ENCODE measurements around the gene PSEN1. TPM values are rescaled to one million over a fixed set of nuclear protein-coding genes. Genes with fewer than 3 reads are reported as not detected.

The PSEN1 gene
- total RNA-seq, 1 donor, result 79.6 TPM

DNA sequence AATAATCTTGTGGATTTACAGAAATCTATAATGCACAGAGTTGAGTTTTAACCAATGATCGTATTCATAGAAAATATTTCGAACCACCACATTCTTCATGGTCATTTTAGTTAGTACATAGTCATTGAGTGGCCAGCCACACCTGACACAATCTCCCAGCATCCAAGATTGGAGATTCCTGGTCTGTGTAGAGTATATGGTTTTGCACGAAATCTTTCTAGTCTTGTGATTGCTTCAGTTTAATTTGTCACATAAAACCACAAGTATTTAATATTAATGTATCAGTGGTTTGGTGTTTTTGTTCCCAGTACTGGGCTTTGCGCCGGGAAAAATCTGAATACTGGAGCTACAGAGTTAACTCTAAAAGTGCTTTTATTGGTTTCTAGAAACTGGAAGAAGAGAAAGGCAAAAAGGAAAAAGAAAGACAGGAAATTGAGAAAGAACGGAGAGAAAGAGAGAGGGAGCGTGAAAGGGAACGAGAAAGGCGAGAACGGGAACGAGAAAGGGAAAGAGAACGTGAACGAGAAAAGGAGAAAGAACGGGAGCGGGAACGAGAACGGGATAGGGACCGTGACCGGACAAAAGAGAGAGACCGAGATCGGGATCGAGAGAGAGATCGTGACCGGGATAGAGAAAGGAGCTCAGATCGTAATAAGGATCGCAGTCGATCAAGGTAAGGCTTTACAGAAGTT, 33.4 kb upstream of the PSEN1 start:
- Histone ChIP-seq H3K4me2 (ENCODE audit: insufficient read depth, low read length) (no peak overlapping the region), H3K27ac (ENCODE audit: low read depth, low read length) (no peak overlapping the region), H3K36me3 (ENCODE audit: insufficient read depth, low read length) (peaks cover 89% of the 10 kb centered on the region), H2AFZ (ENCODE audit: low read length) (no peak overlapping the region), H3K9me3 (ENCODE audit: low read depth, low read length) (no peaks in the 10 kb centered on the region), H3K4me3 (ENCODE audit: insufficient read depth, low read length) (no peak overlapping the region), H3K79me2 (ENCODE audit: insufficient read depth, low read length) (peaks cover 20% of the 10 kb centered on the region), H3K4me1 (ENCODE audit: insufficient read depth, low read length) (no peaks in the 10 kb centered on the region), H4K20me1 (ENCODE audit: insufficient read depth, low read length) (no peaks in the 10 kb centered on the region), H3K27me3 (ENCODE audit: insufficient read depth, low read length) (no peaks in the 10 kb centered on the region)
- no peak for DNase-seq (ENCODE audit: insufficient read length, low spot score, missing footprints)
- no peak for TF ChIP-seq CTCF (IDR thresholded peaks at IDR 0.05; ENCODE audit: extremely low read depth, low read depth, low read length)

DNA sequence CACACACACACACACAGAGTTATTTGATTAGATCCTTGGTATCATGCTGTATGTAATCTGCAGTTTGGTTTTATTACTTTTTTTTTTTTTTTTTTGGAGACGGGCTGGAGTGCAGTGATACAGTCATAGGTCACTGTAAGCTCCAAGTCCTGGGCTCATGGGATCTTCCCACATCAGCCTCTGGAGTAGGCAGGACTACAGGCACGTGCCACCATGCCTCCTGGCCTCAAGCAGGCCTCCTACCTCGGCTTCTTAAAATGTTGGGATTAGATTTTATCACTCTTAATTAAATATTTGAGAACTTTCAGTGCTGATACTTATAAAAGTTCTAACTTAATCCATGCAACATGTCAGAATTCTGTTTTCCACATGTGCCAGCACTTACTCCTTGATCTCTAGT, 31.3 kb upstream of the PSEN1 start:
- H3K27me3 ChIP-seq (ENCODE audit: insufficient read depth, low read length), result no peaks in the 10 kb centered on the region
- TF ChIP-seq CTCF (IDR thresholded peaks at IDR 0.05; ENCODE audit: extremely low read depth, low read depth, low read length), result no peak
- no peak for DNase-seq (ENCODE audit: insufficient read length, low spot score, missing footprints)
- H3K9me3 ChIP-seq (ENCODE audit: low read depth, low read length), result no peaks in the 10 kb centered on the region
- H4K20me1 ChIP-seq (ENCODE audit: insufficient read depth, low read length), result no peaks in the 10 kb centered on the region
- no peak overlapping the region for H3K27ac ChIP-seq (ENCODE audit: low read depth, low read length)
- H3K79me2 ChIP-seq (ENCODE audit: insufficient read depth, low read length), result peaks cover 11% of the 10 kb centered on the region
- H3K4me1 ChIP-seq (ENCODE audit: insufficient read depth, low read length), result no peaks in the 10 kb centered on the region
- no peak overlapping the region for H3K4me2 ChIP-seq (ENCODE audit: insufficient read depth, low read length)
- H3K36me3 ChIP-seq (ENCODE audit: insufficient read depth, low read length), result peaks cover 86% of the 10 kb centered on the region
- H3K4me3 ChIP-seq (ENCODE audit: insufficient read depth, low read length), result no peak overlapping the region
- H2AFZ ChIP-seq (ENCODE audit: low read length), result no peak overlapping the region

- no peaks in the 10 kb centered on the region for H3K9me3 ChIP-seq (ENCODE audit: low read depth, low read length)
- DNase-seq (ENCODE audit: insufficient read length, low spot score, missing footprints), result no peak
- no peaks in the 10 kb centered on the region for H3K27me3 ChIP-seq (ENCODE audit: insufficient read depth, low read length)
- H3K36me3 ChIP-seq (ENCODE audit: insufficient read depth, low read length), result peaks cover 85% of the 10 kb centered on the region
- no peaks in the 10 kb centered on the region for H3K4me1 ChIP-seq (ENCODE audit: insufficient read depth, low read length)
- H3K4me2 ChIP-seq (ENCODE audit: insufficient read depth, low read length), result no peak overlapping the region
- peaks cover 7% of the 10 kb centered on the region for H3K79me2 ChIP-seq (ENCODE audit: insufficient read depth, low read length)
- no peak for TF ChIP-seq CTCF (IDR thresholded peaks at IDR 0.05; ENCODE audit: extremely low read depth, low read depth, low read length)
- no peak overlapping the region for H3K27ac ChIP-seq (ENCODE audit: low read depth, low read length)
- H3K4me3 ChIP-seq (ENCODE audit: insufficient read depth, low read length), result no peak overlapping the region
- no peak overlapping the region for H2AFZ ChIP-seq (ENCODE audit: low read length)
- no peaks in the 10 kb centered on the region for H4K20me1 ChIP-seq (ENCODE audit: insufficient read depth, low read length)
Observed at GRCh38 chr14:73105727-73106126, 30.6 kb upstream of the PSEN1 start.

DNA sequence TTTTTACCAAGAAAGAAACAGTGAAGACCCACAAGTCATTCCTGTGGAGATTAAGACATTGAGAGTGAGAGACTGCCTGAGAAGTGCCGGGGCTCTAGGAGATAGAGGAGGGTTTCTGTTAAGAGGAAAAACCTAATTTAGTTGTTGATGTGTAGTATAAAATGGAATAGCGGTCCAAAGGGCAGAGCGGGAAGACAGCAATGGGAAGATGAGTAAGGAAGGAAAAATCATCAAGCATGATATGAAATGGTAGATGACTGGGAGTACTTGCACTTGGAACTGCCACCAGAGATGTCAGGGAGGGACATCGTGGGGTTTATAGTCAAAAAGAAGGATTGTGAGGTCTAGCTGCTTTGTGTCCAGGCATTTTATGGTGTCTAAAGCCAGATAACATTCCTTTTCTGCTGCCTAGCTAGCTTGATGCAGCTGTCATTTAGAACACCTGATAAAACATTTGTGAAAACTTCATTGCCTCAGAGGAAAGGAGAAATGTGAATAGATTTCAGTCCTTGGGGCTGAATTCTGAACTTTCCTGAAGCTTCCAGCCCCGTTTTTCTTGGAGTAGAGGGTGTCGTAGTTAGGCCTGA, 20.1 kb upstream of the PSEN1 start:
- no peak overlapping the region for H2AFZ ChIP-seq (ENCODE audit: low read length)
- H3K36me3 ChIP-seq (ENCODE audit: insufficient read depth, low read length), result peaks cover 74% of the 10 kb centered on the region
- H3K27ac ChIP-seq (ENCODE audit: low read depth, low read length), result no peak overlapping the region
- DNase-seq (ENCODE audit: insufficient read length, low spot score, missing footprints), result no peak
- no peak overlapping the region for H3K4me3 ChIP-seq (ENCODE audit: insufficient read depth, low read length)
- no peaks in the 10 kb centered on the region for H3K9me3 ChIP-seq (ENCODE audit: low read depth, low read length)
- H3K4me2 ChIP-seq (ENCODE audit: insufficient read depth, low read length), result no peak overlapping the region
- H4K20me1 ChIP-seq (ENCODE audit: insufficient read depth, low read length), result peaks cover 2% of the 10 kb centered on the region
- H3K4me1 ChIP-seq (ENCODE audit: insufficient read depth, low read length), result no peaks in the 10 kb centered on the region
- no peaks in the 10 kb centered on the region for H3K27me3 ChIP-seq (ENCODE audit: insufficient read depth, low read length)
- H3K79me2 ChIP-seq (ENCODE audit: insufficient read depth, low read length), result peaks cover 44% of the 10 kb centered on the region
- TF ChIP-seq CTCF (IDR thresholded peaks at IDR 0.05; ENCODE audit: extremely low read depth, low read depth, low read length), result no peak

All from osteoblast (primary cell).